GM23338 (cell line): Measurements from ENCODE around the gene AFAP1. TPM values are rescaled to one million over a fixed set of nuclear protein-coding genes. Genes with fewer than 3 reads are reported as not detected.
A peak's percentile ranks its signal among the peaks of the same experiment; 100 is the strongest.

Experiments
- ATAC-seq: fragments of 200-7000 bp; cut with Tn5 transposase; 3 replicates; pipeline ENCODE4 v1.9.1; 2020
- DNase-seq: peaks from one replicate; pipeline ENCODE4 v3.0.0-alpha.2; 2015; ENCODE audit warnings: low spot score
- H2AFZ ChIP-seq: fragments of 200-600 bp; sonication (generic); 2 replicates; pipeline ENCODE4 v1.8.0; 2016; ENCODE audit warnings: antibody characterized with exemption, mild to moderate bottlenecking, moderate library complexity
- H3F3A ChIP-seq: fragments of 200-600 bp; sonication (generic); replicated peaks from 2 replicates; pipeline ENCODE4 v1.8.0; 2017; ENCODE audit warnings: antibody characterized with exemption, mixed run types, low read depth
- H3K27ac ChIP-seq: fragments of 200-600 bp; sonication (generic); 2 replicates; pipeline ENCODE4 v1.6.1; 2016; ENCODE audit warnings: low read depth
- H3K27me3 ChIP-seq: fragments of 200-600 bp; sonication (generic); 2 replicates; pipeline ENCODE4 v1.8.0; 2016; ENCODE audit warnings: mild to moderate bottlenecking, mixed run types, moderate library complexity; ENCODE audit not compliant: insufficient read depth
- H3K36me3 ChIP-seq: fragments of 200-600 bp; sonication (generic); 2 replicates; pipeline ENCODE4 v1.8.0; 2016; ENCODE audit warnings: mild to moderate bottlenecking; ENCODE audit not compliant: insufficient read depth
- H3K4me1 ChIP-seq: fragments of 200-600 bp; sonication (generic); 2 replicates; pipeline ENCODE4 v1.8.0; 2016; ENCODE audit warnings: mild to moderate bottlenecking, moderate library complexity; ENCODE audit not compliant: insufficient read depth
- H3K4me2 ChIP-seq: fragments of 200-600 bp; sonication (generic); 2 replicates; pipeline ENCODE4 v1.7.1; 2017; ENCODE audit warnings: mixed run types
- H3K4me3 ChIP-seq: fragments of 200-600 bp; sonication (generic); 2 replicates; pipeline ENCODE4 v1.6.1; 2016; ENCODE audit warnings: mixed run types
- H3K79me2 ChIP-seq: fragments of 200-600 bp; sonication (generic); replicated peaks from 2 replicates; pipeline ENCODE4 v1.8.0; 2017; ENCODE audit warnings: mild to moderate bottlenecking; ENCODE audit not compliant: insufficient read depth
- H3K9me2 ChIP-seq: fragments of 200-600 bp; sonication (generic); 2 replicates; pipeline ENCODE4 v1.8.0; 2017; ENCODE audit not compliant: insufficient read depth
- H4K20me1 ChIP-seq: fragments of 200-600 bp; sonication (generic); replicated peaks from 2 replicates; pipeline ENCODE4 v1.8.0; 2017; ENCODE audit warnings: mild to moderate bottlenecking; ENCODE audit not compliant: insufficient read depth
- H3K27ac Mint-ChIP-seq: 2 replicates; pipeline ENCODE4 v1.8.0; 2020; ENCODE audit warnings: inconsistent platforms, mild to moderate bottlenecking, moderate library complexity, mixed read lengths
- H3K27me3 Mint-ChIP-seq: 3 replicates; pipeline ENCODE4 v1.8.0; 2022; ENCODE audit warnings: low read depth, mild to moderate bottlenecking, moderate library complexity, mixed read lengths, inconsistent platforms; ENCODE audit not compliant: insufficient read depth, poor library complexity
- H3K36me3 Mint-ChIP-seq: 3 replicates; pipeline ENCODE4 v1.8.0; 2021; ENCODE audit warnings: low read depth, mild to moderate bottlenecking, inconsistent platforms, moderate library complexity, mixed read lengths
- H3K4me1 Mint-ChIP-seq: 3 replicates; pipeline ENCODE4 v1.8.0; 2020; ENCODE audit warnings: mild to moderate bottlenecking, inconsistent platforms, mixed read lengths
- H3K4me3 Mint-ChIP-seq: 3 replicates; pipeline ENCODE4 v1.8.0; 2021; ENCODE audit warnings: moderate library complexity, mild to moderate bottlenecking, inconsistent platforms, mixed read lengths
- H3K9me3 Mint-ChIP-seq: 3 replicates; pipeline ENCODE4 v1.8.0; 2020; ENCODE audit warnings: moderate library complexity, mild to moderate bottlenecking, inconsistent platforms, mixed read lengths
- CTCF ChIP-seq, 2 experiments: fragments of 200-600 bp in 1 of 2; sonication (generic) in 1 of 2; conservative IDR thresholded peaks; 2 replicates each; pipeline versions ENCODE4 v1.5.1 to v1.6.1; 2016 to 2017; ENCODE audit warnings: antibody characterized with exemption in 2 of 2, low read depth in 2 of 2, mild to moderate bottlenecking in 2 of 2, moderate library complexity in 1 of 2
- JUNB ChIP-seq: IDR thresholded peaks from one replicate; pipeline ENCODE4 v1.6.1; 2016; ENCODE audit warnings: antibody characterized with exemption; ENCODE audit not compliant: unreplicated experiment
- REST ChIP-seq: IDR thresholded peaks from one replicate; pipeline ENCODE4 v1.6.1; 2018; ENCODE audit warnings: antibody characterized with exemption; ENCODE audit not compliant: unreplicated experiment
- ZNF114 ChIP-seq: fragments of 250-450 bp; sonication (Bioruptor Pico); IDR thresholded peaks from 2 replicates; pipeline ENCODE4 v1.5.0; 2020; ENCODE audit warnings: mild to moderate bottlenecking, moderate library complexity
- polyA plus RNA-seq: library from polyadenylated mRNA; unstranded; fragments of >200 nt; fragmentation: Nextera tagmentation; extraction: Ambion mirVana; gene quantifications from 2 replicates; pipeline ENCODE4 v1.2.1, GENCODE V29; 2016
- total RNA-seq: library from RNA; depleted of rRNA; stranded (reverse); fragments of >200 nt; shearing (Covaris generic); gene quantifications from 2 replicates; pipeline ENCODE4 v1.2.3, GENCODE V29; 2014

The AFAP1 gene
- total and polyA plus RNA-seq, 2 experiments from 2014 or later = 6.5 to 21.5 TPM

- H3K4me3 Mint-ChIP-seq = no peak overlapping the region
- Histone ChIP-seq H3K27ac (no peak overlapping the region), H3K4me3 (no peak overlapping the region), H3K36me3 (no peaks in the 10 kb centered on the region; the same call in 1 of the 2 replicates), H3F3A (no peaks in the 10 kb centered on the region), H3K9me2 (no peaks in the 10 kb centered on the region), H4K20me1 (0 out of 2 replicates have a peak, but pooled peaks cover 3% of the 10 kb centered on the region), H3K4me1 (no peaks in the 10 kb centered on the region), H3K79me2 (no peaks in the 10 kb centered on the region), H3K4me2 (no peak overlapping the region), H2AFZ (no peak overlapping the region), H3K27me3 (no peaks in the 10 kb centered on the region)
- H3K9me3 Mint-ChIP-seq = no peaks in the 10 kb centered on the region
- TF ChIP-seq CTCF (conservative IDR thresholded peaks at IDR 0.05; ENCODE audit: low read depth in 2 of 2) = peak in 1 of 2 experiments; percentile 30; a peak in 2 of 4 replicates
- TF ChIP-seq REST = no peak
- ATAC-seq (peak; percentile 88), DNase-seq (peak; percentile 49)
- peaks cover 1% of the 10 kb centered on the region for H3K27me3 Mint-ChIP-seq
- no peak overlapping the region for H3K27ac Mint-ChIP-seq
- H3K36me3 Mint-ChIP-seq = no peaks in the 10 kb centered on the region
- no peaks in the 10 kb centered on the region for H3K4me1 Mint-ChIP-seq
These were observed 151.5 kb downstream of the AFAP1 start for GRCh38 chr4:7788193-7788592.

GRCh38 chr4:7787681-7788141 lies 151.9 kb downstream of the AFAP1 start:
- no peaks in the 10 kb centered on the region for H3K4me1 Mint-ChIP-seq
- H3K4me3 Mint-ChIP-seq = no peak overlapping the region
- DNase-seq (no peak), ATAC-seq (peak; percentile 72)
- Histone ChIP-seq H3F3A (no peaks in the 10 kb centered on the region), H3K27me3 (no peaks in the 10 kb centered on the region), H4K20me1 (0 out of 2 replicates have a peak, but pooled peaks cover 3% of the 10 kb centered on the region), H3K79me2 (no peaks in the 10 kb centered on the region), H3K27ac (no peak overlapping the region), H3K4me2 (no peak overlapping the region), H3K4me3 (no peak overlapping the region), H3K9me2 (no peaks in the 10 kb centered on the region), H3K4me1 (no peaks in the 10 kb centered on the region), H3K36me3 (no peaks in the 10 kb centered on the region; the same call in 1 of the 2 replicates), H2AFZ (no peak overlapping the region)
- H3K27ac Mint-ChIP-seq = no peak overlapping the region
- H3K36me3 Mint-ChIP-seq = no peaks in the 10 kb centered on the region
- H3K9me3 Mint-ChIP-seq = no peaks in the 10 kb centered on the region
- peaks cover 1% of the 10 kb centered on the region for H3K27me3 Mint-ChIP-seq
- TF ChIP-seq REST = no peak
- no peak for TF ChIP-seq ZNF114 (CRISPR knock-in tag)
- TF ChIP-seq CTCF (conservative IDR thresholded peaks at IDR 0.05; ENCODE audit: low read depth in 2 of 2) = no peak
- no peak for TF ChIP-seq JUNB
